ENCODE measurements around the gene PTPRD. TPM values are rescaled to one million over a fixed set of nuclear protein-coding genes. Genes with fewer than 3 reads are reported as not detected.

PTPRD gene
- total and polyA plus RNA-seq, 2 of the 4 experiments (the other 2 are of a cell fraction) = 0.07 to 0.18 TPM

- no peak overlapping the region for H3K23ac ChIP-seq (ENCODE audit: low read depth, low read length)
- intact Hi-C loops (cut with micrococcal nuclease) (no loop called here), in situ Hi-C loops (cut with MboI; ENCODE audit: low sequenced_read_pairs) (no loop called here), dilution Hi-C loops (cut with HindIII; ENCODE audit: low sequenced_read_pairs, unreplicated experiment) (no loop called here)
- no peaks in the 10 kb centered on the region for H4K20me1 ChIP-seq (ENCODE audit: insufficient read depth, low read length)
- no peak overlapping the region for H4K5ac ChIP-seq (ENCODE audit: low read depth, low read length)
- no peaks in the 10 kb centered on the region for H3K9me1 ChIP-seq (ENCODE audit: insufficient read depth, low read length)
- H2AK5ac ChIP-seq (ENCODE audit: low read depth, low read length) = no peak overlapping the region
- no peak overlapping the region for H2BK20ac ChIP-seq (ENCODE audit: low read depth, low read length)
- H4K8ac ChIP-seq (ENCODE audit: low read depth in 2 of 2, low read length in 2 of 2) = no peak overlapping the region
- H3K4me2 ChIP-seq (ENCODE audit: low read depth, low read length) = no peak overlapping the region
- H2BK15ac ChIP-seq (ENCODE audit: low read depth, low read length) = no peak overlapping the region
- no peak for DNase-seq
- no peak overlapping the region for H3K9ac ChIP-seq (ENCODE audit: low read depth, low read length)
- no peak overlapping the region for H2AK9ac ChIP-seq (replicated peaks; ENCODE audit: low read depth, low read length, poor library complexity)
- H3K4me3 ChIP-seq (ENCODE audit: insufficient read depth, low read depth, low read length) = no peak overlapping the region
- no peaks in the 10 kb centered on the region for H3K27me3 ChIP-seq (ENCODE audit: control insufficient read depth, insufficient read depth, low read length)
- H3K4me1 ChIP-seq (ENCODE audit: control insufficient read depth, insufficient read depth, low read length) = no peaks in the 10 kb centered on the region
- no peak overlapping the region for H3K56ac ChIP-seq (ENCODE audit: extremely low read depth, insufficient read depth, low read length)
- no peak for TF ChIP-seq USF2 (IDR thresholded peaks at IDR 0.05; ENCODE audit: low read depth, low read length)
- no peak for TF ChIP-seq SMC3 (IDR thresholded peaks at IDR 0.05; ENCODE audit: low read depth, low read length)
- no peak for TF ChIP-seq FOS (IDR thresholded peaks at IDR 0.05; ENCODE audit: low read depth, low read length)
- no peak for TF ChIP-seq MAFK (IDR thresholded peaks at IDR 0.05; ENCODE audit: low read depth, low read length)
- no peak for TF ChIP-seq MXI1 (IDR thresholded peaks at IDR 0.05; ENCODE audit: borderline replicate concordance, low read depth, low read length)
- TF ChIP-seq CEBPB (IDR thresholded peaks at IDR 0.05; ENCODE audit: low read depth, low read length) = no peak
- no peak for TF ChIP-seq CHD1 (IDR thresholded peaks at IDR 0.05; ENCODE audit: low read depth, low read length)
- no peak for TF ChIP-seq POLR2A (IDR thresholded peaks at IDR 0.05; ENCODE audit: low read depth, low read length)
- no peak for TF ChIP-seq RFX5 (IDR thresholded peaks at IDR 0.05; ENCODE audit: low read depth, low read length)
- TF ChIP-seq MAZ (IDR thresholded peaks at IDR 0.05; ENCODE audit: borderline replicate concordance, low read depth, low read length) = no peak
- TF ChIP-seq CTCF (conservative IDR thresholded peaks at IDR 0.05; ENCODE audit: low read depth, low read length) = no peak
- H4K91ac ChIP-seq (ENCODE audit: insufficient read depth, low read depth, low read length) = no peak overlapping the region
- ATAC-seq (ENCODE audit: low read depth) = no peak
- CTCF ChIA-PET = no interaction called here
- no peaks in the 10 kb centered on the region for H3K79me1 ChIP-seq (ENCODE audit: low read depth in 1 of 2, low read length in 2 of 2)
- H3K14ac ChIP-seq (replicated peaks; ENCODE audit: low read depth, low read length) = no peak overlapping the region
- H2BK120ac ChIP-seq (ENCODE audit: low read depth, low read length) = no peak overlapping the region
- BruUV-seq (replicated peaks) = no TSS peak
- no peaks in the 10 kb centered on the region for H3K36me3 ChIP-seq (ENCODE audit: control insufficient read depth, insufficient read depth, low read length)
- H3K27ac ChIP-seq (ENCODE audit: insufficient read depth, low read length) = no peak overlapping the region
- POLR2A ChIA-PET (ENCODE audit: unreplicated experiment) = no interaction called here
- 81% methylated on average over 3 of the region's 13 CpGs; no CpG with 5 or more reads in 1 of the 2 experiments for WGBS, 2 experiments (ENCODE audit: extremely low coverage in 2 of 2, insufficient read length in 1 of 2)
- H2AFZ ChIP-seq (replicated peaks; ENCODE audit: low read length, poor library complexity) = no peak overlapping the region
- H3K9me3 ChIP-seq (ENCODE audit: control insufficient read depth, insufficient read depth, low read length) = peaks cover 2% of the 10 kb centered on the region; the same call in 1 of the 2 replicates
- no peak overlapping the region for H3K18ac ChIP-seq (ENCODE audit: low read depth, low read length)
- no peak overlapping the region for H2BK5ac ChIP-seq (ENCODE audit: low read depth, low read length, poor library complexity, severe bottlenecking)
- no peak overlapping the region for H3K4ac ChIP-seq (ENCODE audit: low read depth, low read length)
These were observed 2283.1 kb downstream of the PTPRD start for GRCh38 chr9:8329561-8330283.
